Mammary epithelial cell (primary cell): ENCODE results near the gene HCAR3.
"Not testable (repeated sequence)": the region's sequence is repeated elsewhere in the genome, so short reads cannot be mapped to it uniquely, and the experiment has no call there.

ENCODE experiments used
- CTCF ChIP-seq, 2 donors: IDR thresholded peaks in 1 of 2; conservative IDR thresholded peaks in 1 of 2; 2 replicates each; pipeline ENCODE4 v1.5.1; 2011 to 2012; ENCODE audit warnings: inconsistent platforms in 2 of 2, low read length in 2 of 2, mild to moderate bottlenecking in 2 of 2, control low read depth in 1 of 2, low read depth in 1 of 2; ENCODE audit not compliant: insufficient read depth in 1 of 2; ENCODE audit errors: extremely low read depth in 1 of 2
- EZH2 ChIP-seq: IDR thresholded peaks from 2 replicates; pipeline ENCODE4 v1.6.1; 2012; ENCODE audit warnings: low read length, inconsistent platforms, borderline replicate concordance

- not testable (repeated sequence) for TF ChIP-seq CTCF (conservative IDR thresholded peaks at IDR 0.05 in 1 of 2, IDR thresholded peaks at IDR 0.05 in 1 of 2; ENCODE audit: extremely low read depth in 1 of 2, insufficient read depth in 1 of 2, low read depth in 1 of 2, low read length in 2 of 2); EZH2
Measured at GRCh38 chr12:122696922-122697321, 19.7 kb downstream of the HCAR3 start.
